HG03135 (cell line): ENCODE measurements around the gene DNAI4.

Source experiments
- ATAC-seq: cut with Tn5 transposase; IDR thresholded peaks from one replicate; pipeline ENCODE4 v1.9.1; 2021; ENCODE audit warnings: mild to moderate bottlenecking, moderate library complexity; ENCODE audit not compliant: unreplicated experiment

Gene DNAI4

GRCh38 chr1:66768965-66769364, 155.7 kb downstream of the DNAI4 start:
- ATAC-seq: no peak

- ATAC-seq: no peak
Measured at GRCh38 chr1:66767626-66768025, 157.0 kb downstream of the DNAI4 start.

- ATAC-seq: peak; percentile 77
Measured at GRCh38 chr1:66764994-66765578, 159.6 kb downstream of the DNAI4 start.
